Measurements from ENCODE around the gene FTL. TPM values are rescaled to one million over a fixed set of nuclear protein-coding genes. Genes with fewer than 3 reads are reported as not detected.

FTL gene
- total and polyA plus RNA-seq, 8 donors = 1,292 to 8,824 (median 3,975) TPM

GRCh38 chr19:49006905-49007304 is 41.8 kb downstream of the FTL start:
- Histone ChIP-seq H3K4me3 (no peak overlapping the region), H3K27ac (no peak overlapping the region), H3K9me3 (no peaks in the 10 kb centered on the region), H3K4me1 (no peaks in the 10 kb centered on the region), H3K27me3 (no peaks in the 10 kb centered on the region), H3K36me3 (peaks cover 53 to 98% (median 97%) of the 10 kb centered on the region in 4 donors)
- intact Hi-C loops (cut with DNase I; ENCODE audit: low total_unique reads) = no loop called here
- 92 to 97% (median 96%) methylated on average over 11 to 22 of the region's 22 CpGs for WGBS, 5 donors
- TF ChIP-seq POLR2A (IDR thresholded peaks at IDR 0.05) (no peak), CTCF (IDR thresholded peaks at IDR 0.05) (no peak), POLR2AphosphoS5 (IDR thresholded peaks at IDR 0.05) (no peak), EP300 (IDR thresholded peaks at IDR 0.05) (no peak)
- no peak for DNase-seq

DNA sequence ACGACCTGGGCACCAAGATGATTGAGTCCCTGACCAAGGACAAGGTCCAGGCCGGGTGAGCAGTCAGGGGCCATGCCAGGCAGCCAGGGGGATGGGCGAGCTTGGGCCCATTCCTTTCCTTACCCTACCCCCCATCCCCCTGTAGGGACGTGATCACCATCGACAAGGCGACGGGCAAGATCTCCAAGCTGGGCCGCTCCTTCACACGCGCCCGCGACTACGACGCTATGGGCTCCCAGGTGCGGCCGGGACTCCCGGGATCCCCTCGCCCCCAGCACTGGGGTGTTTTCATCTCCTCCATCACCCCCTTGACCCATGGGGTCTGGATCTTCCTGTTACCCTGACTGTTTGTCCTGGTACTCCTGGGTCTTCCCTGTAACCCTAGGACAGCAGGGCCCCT is 44.7 kb downstream of the FTL start:
- WGBS, 5 donors = 92 to 98% (median 96%) methylated on average over 13 to 18 of the region's 18 CpGs
- Histone ChIP-seq H3K4me3 (no peak overlapping the region), H3K9me3 (no peaks in the 10 kb centered on the region), H3K4me1 (no peaks in the 10 kb centered on the region), H3K27me3 (no peaks in the 10 kb centered on the region), H3K27ac (no peak overlapping the region), H3K36me3 (peaks cover 48 to 98% (median 96%) of the 10 kb centered on the region in 4 donors)
- TF ChIP-seq EP300 (IDR thresholded peaks at IDR 0.05) (no peak), POLR2AphosphoS5 (IDR thresholded peaks at IDR 0.05) (no peak), POLR2A (IDR thresholded peaks at IDR 0.05) (no peak), CTCF (IDR thresholded peaks at IDR 0.05) (no peak)
- intact Hi-C loops (cut with DNase I; ENCODE audit: low total_unique reads) = no loop called here
- no peak for DNase-seq

GRCh38 chr19:49010453-49010852 is 45.3 kb downstream of the FTL start:
- 89 to 93% (median 91%) methylated on average over 17 to 18 of the region's 18 CpGs for WGBS, 5 donors
- Histone ChIP-seq H3K4me1 (no peaks in the 10 kb centered on the region), H3K9me3 (no peaks in the 10 kb centered on the region), H3K36me3 (peaks cover 42 to 98% (median 96%) of the 10 kb centered on the region in 4 donors), H3K27ac (no peak overlapping the region), H3K27me3 (no peaks in the 10 kb centered on the region), H3K4me3 (no peak overlapping the region)
- TF ChIP-seq CTCF (IDR thresholded peaks at IDR 0.05) = no peak
- no peak for TF ChIP-seq POLR2A (IDR thresholded peaks at IDR 0.05)
- TF ChIP-seq EP300 (IDR thresholded peaks at IDR 0.05) = no peak
- TF ChIP-seq POLR2AphosphoS5 (IDR thresholded peaks at IDR 0.05) = no peak
- DNase-seq = no peak
- intact Hi-C loops (cut with DNase I; ENCODE audit: low total_unique reads) = no loop called here

DNA sequence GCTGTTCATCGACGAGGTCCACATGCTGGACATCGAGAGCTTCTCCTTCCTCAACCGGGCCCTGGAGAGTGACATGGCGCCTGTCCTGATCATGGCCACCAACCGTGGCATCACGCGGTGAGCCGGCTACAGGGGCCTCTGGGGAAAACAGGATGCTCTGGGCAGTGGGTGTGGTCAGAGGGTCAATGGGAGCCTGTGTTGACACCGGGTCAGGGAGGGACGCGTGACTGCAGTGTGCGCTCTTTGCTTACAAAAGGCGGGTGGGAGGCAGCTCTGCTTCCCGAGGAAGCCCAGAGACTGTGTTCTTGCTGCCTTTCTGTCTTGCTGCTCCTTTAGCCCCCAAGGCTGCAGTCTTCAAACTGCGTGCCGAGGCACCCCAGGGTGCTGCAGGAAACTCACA is 46.1 kb downstream of the FTL start:
- TF ChIP-seq EP300 (IDR thresholded peaks at IDR 0.05) (no peak), POLR2A (IDR thresholded peaks at IDR 0.05) (no peak), POLR2AphosphoS5 (IDR thresholded peaks at IDR 0.05) (no peak), CTCF (IDR thresholded peaks at IDR 0.05) (no peak)
- Histone ChIP-seq H3K36me3 (peaks cover 36 to 98% (median 96%) of the 10 kb centered on the region in 4 donors), H3K27me3 (no peaks in the 10 kb centered on the region), H3K27ac (no peak overlapping the region), H3K4me3 (no peak overlapping the region), H3K9me3 (no peaks in the 10 kb centered on the region), H3K4me1 (no peaks in the 10 kb centered on the region)
- intact Hi-C loops (cut with DNase I; ENCODE audit: low total_unique reads) = no loop called here
- DNase-seq = no peak
- 80 to 87% (median 85%) methylated on average over 7 to 17 of the region's 17 CpGs for WGBS, 5 donors
